Measurements from ENCODE around the gene RCAN2.

DNA sequence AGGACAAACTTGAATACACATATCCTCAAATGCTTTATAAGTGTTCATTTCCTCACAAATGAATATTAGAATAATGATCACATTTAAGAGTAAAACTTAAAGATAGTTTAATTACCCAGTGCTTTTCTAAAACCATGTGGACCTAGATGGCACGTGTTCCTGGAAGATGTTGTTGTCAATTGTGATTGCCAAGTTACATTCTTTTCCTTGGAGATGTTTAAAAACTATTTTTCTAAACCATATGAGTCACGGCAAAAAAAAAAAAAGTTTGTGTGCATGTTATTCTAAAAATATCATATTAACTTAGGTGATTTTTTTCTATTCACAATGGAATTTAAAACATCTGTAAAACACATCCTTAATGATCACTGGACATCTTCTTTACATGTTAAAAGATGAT is 51.1 kb downstream of the RCAN2 start:
- TF ChIP-seq CTCF (conservative IDR thresholded peaks at IDR 0.05): no peak
- TF ChIP-seq ZFX (IDR thresholded peaks at IDR 0.05): no peak
